D341Med (cell line): ENCODE results near the gene GPR176.
A peak's percentile ranks its signal among the peaks of the same experiment; 100 is the strongest.
"Not testable (repeated sequence)": the region's sequence is repeated elsewhere in the genome, so short reads cannot be mapped to it uniquely, and the experiment has no call there.

ENCODE experiments used
- DNase-seq: peaks from one replicate; pipeline ENCODE4 v3.0.0; 2012; ENCODE audit warnings: low spot score

The GPR176 gene

DNA sequence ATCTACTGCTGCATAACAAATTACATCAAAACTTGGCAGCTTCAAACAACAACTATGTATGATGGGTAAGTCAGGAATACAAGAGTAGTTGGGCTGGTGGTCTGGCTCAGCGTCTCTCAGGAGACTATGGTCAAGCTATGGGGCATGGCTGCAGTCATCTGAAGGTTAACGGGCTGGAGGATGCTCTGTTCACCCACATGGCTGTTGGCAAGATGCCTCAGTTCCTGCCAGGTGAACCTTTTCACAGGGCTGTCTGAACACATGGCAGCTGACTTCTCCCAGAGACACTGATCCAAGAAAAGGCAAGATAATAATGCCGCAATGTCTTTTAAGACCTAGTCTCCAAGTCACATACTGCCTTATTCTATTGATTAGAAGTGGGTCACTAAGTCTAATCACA, 63.7 kb downstream of the GPR176 start:
- no peak for DNase-seq

DNA sequence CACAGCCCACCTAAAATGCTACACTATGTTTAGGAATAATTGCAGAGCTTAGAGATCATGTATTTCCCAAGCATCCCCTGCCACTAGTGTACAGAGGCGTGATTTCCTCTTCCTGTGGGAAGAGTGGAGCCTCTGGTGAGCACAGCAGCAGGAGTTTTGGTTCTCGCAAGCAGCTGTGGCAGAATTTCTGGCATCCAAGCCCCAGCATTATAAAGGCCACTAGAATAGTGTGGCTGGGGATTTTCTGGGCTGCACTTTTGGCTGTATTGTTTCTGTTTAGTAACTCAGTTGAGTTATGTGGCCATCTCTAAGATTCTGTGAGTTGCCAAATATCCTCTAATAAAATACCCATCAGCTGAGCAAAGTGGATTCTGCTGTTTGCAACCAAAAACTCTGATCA, 64.7 kb downstream of the GPR176 start:
- DNase-seq: no peak

DNA sequence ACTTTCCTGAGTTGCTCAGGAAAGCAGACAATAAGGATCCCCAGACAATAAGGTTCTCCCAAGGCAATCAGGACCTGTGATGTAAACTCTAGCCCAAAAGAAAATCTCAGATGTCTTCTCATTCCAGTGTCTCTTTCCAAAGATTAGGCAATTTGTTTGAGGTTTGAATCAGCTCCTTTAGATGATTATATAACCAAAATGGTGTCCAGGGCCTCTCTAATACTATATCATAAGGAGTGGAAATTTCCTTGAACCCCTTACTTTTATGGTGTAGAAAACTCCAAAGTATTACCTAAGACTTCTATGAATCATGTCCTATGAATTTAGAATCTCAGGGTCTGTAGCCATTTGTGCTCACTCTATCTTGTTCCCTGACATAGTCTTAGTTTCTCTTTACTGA, 65.9 kb downstream of the GPR176 start:
- no peak for DNase-seq

DNA sequence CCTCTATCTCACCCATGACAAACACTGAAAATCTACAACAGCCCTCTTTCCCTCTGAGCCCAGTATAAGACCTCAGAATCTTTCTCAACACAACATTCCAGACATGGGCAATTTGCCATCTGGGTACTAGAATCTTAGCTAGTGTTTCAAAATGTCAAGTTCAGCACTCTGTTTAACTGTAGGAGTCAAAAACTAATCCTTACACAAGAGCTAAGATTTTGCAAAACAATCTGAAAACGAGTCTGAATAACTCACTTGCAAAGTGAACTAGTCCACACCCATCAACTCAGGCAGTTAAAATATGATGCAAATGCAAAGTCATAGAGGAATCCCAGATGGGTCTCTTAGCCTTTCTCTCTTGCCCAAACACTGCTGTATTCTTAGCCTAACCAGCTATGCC, 67.8 kb downstream of the GPR176 start:
- DNase-seq: no peak

DNA sequence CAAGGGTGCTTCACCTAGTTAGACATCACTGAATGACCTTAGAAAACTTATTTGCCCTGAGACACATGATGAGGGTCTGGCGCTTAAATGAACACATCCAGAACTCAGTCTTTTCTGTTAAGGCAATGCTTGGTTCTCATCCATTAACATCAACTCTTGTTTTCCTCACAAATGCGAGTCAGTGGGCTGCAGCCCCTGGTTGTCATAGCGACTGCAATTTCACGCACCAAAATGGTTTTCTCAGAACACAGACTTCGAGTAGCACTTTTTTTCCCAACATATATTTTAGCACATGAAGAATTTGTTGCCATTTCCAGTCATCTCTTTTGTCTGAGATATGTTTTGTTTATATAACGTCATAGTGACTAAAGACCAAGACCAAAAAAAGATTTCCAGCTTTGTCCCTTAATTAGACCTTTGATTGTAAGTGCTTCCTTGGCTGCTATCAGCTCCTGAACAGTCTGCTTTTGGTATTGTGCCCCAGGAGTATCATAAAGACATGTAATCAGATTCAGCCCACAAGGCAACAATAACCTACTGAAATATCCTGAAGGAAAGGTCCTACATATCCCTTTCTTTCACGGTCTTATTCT, 68.5 kb downstream of the GPR176 start:
- DNase-seq: no peak

DNA sequence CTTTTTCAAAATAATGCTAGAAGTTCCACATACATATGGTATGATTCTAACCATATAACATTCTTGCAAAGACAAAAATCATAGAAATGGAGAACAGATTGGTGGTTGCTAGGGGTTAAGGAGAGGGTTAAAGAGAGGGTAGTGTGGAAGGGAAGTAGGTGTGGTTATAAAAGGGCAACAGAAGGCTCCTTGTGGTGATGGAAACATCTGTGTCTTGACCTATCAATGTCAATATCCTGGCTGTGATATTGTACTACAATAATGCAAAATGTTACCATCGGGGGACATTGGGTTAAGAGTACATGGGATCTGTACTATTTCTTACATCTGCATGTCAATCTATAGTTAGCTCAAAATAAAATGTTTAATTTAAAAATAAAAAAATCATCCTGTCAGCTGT, 69.6 kb downstream of the GPR176 start:
- DNase-seq: no peak

DNA sequence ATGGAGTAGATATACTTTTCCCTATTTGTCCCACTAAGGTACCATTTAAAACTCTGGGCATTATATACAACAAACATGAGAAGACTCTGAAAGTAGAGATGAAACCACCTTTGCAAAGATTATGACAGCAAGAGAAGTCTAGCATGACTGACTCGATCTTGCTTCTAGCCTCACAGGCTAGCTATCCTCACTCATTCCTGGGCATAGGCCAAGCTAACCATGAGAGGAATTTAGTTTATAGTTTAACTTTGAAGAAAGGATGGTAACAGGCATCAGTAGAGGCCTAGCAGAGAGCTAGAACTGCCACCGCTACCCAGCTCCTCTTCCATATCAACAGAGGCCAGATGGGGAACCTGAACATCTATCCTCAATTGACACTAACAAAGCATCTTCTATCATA, 74.0 kb downstream of the GPR176 start:
- no peak for DNase-seq

DNA sequence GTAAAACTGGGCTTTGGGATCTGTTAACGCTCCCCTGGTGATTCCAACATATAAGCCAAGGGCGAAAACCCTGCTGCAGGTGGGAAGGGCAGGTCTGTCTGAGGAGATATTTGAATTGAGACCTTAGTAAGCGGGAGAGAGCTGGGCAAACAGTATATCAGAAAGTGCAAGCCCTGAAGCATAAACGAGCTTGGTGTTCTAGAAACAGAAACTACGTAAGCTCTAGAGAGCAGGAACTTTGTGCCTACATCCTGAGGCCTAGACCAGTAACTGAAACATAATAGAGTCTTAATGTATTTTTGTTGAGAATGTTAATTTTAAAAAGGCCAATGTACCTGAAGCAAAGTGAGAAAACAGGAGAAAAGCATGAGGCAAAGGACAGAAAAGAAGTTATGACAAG, 74.5 kb downstream of the GPR176 start:
- DNase-seq: no peak

DNA sequence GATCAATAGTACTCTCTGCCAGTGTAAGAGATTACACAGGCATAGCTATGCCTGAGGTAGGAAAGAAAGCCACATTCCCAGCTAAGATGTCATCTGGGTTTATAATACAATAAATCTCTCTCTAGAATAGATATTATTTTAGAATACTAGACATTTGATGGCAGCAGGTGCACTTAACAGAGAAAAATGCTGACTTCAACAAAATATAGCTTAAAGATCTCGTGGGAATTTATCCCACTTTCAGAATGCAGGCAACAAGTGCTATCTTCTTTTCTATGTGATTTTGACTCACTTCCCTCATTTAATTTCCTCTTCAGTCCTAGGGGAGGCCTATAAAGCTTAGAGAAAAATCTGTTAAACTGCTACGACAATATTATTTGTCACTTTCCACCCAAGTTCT, 76.5 kb downstream of the GPR176 start:
- DNase-seq: no peak

DNA sequence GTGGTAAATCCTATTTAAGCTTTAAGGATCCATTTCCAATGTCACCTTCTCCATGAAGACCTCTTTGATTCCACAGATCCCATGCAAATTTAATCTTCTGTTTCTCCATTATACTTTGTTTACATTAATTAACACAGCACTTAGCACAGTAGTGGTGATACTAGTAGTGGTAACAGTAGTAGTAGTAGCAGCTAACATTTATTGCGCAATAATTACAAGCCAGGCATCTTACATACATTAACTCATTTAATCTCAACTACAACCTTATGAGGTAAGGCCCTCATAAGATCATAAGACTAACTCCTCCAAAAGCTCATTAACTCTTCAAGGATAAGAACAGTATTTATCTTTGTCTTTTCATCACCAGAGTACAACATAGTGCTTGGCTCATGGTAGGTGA, 82.6 kb downstream of the GPR176 start:
- DNase-seq: no peak

DNA sequence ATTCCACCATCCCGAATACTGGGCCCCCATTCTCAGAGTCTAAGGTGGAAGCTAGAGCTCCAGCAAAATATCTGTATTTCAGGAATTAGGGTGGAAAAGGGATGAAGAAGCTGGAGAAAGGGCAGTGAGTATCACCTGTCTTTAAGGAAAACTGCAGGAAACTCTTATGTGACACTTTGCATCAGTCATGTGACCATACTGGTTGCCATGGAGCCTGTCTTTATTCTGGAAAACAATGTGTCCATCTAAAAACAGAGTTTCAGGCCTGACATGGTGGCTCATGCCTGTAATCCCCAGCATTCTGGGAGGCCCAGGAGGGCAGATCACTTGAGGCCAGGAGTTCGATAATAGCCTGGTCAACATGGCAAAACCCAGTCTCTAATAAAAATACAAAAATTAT, 84.5 kb downstream of the GPR176 start:
- no peak for DNase-seq

DNA sequence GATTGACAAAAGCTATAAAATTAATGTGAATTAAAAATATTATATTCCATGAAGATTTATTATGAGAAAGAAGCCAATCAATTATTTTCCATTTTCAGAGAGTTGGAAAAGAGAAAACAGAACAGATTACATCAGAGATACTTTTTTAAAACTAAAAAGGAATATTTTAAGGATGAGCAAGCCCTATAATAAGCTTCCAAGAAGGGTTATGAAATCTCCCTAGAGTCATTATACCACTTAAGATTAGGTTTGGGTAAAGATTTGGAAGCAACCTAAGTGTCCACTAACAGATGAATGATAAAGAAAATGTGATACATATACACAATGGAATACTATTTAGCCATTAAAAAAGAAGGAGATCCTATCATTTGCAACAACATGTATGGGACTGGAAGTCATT, 85.8 kb downstream of the GPR176 start:
- DNase-seq: no peak

DNA sequence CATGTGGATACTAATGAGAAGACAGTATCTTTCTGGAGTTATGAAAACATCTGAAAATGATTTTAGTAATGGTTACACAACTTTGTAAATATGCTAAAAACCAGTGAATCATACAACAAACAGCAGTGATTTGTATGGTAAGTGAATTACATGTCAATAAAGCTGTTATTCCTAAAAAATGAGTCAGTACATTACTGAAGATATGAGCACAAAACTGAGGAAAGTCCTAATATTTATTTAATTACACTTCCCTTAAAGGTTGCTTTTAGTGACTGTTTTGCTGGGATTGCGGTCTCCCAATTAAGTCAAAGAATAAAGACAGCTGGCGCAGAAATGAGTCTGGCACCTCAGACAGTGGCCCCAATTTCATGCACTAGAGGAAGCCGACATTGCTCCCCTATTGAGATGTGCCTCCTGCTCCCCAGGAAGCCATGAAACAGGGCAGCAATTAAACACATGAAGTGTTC, 86.5 kb downstream of the GPR176 start:
- DNase-seq: no peak

DNA sequence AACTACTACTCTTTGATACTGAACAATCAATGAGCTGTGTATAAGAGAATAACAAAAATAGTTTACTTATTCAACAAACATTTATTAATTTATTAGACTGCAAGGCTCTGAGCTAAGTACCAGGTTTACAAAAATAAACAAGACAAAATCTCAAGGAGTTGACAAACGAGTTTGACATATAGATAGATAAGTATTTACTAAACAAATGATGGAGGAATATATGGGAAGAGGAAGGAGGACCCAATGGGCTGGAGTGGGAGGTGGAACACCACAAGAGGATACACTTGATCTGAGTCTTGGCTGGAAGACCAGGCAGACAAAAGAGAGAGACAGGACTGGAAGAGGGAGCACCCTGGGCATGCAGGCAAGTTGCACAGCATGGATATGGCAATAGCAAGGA, 89.9 kb downstream of the GPR176 start:
- DNase-seq: no peak

DNA sequence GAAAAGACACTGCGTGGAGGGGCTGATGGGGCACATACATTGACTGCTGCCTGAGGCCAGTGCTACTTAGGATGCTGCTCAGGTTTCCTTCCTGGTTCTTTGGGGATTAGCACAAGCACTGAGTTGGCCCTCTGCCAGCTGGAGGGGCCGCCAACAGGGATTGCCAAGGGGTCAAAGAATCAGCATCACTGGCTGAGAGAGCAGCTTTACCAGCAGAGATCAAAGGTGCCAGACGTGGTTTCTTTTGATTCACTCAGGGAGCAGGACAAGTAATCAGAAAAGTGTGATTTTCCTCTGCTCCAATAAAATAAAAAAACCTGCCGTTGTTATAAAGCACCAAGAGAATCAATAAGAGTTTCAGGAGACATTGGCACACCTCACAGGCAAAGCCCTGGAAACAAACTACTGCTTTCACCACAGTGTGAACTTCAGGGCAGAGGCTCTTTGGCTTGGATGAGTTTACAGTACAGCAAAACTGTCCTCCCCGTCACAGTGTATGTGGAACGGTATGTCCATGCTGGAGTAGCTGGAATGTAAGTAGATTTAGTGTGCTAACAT, 91.6 kb downstream of the GPR176 start:
- DNase-seq: peak; percentile 45

DNA sequence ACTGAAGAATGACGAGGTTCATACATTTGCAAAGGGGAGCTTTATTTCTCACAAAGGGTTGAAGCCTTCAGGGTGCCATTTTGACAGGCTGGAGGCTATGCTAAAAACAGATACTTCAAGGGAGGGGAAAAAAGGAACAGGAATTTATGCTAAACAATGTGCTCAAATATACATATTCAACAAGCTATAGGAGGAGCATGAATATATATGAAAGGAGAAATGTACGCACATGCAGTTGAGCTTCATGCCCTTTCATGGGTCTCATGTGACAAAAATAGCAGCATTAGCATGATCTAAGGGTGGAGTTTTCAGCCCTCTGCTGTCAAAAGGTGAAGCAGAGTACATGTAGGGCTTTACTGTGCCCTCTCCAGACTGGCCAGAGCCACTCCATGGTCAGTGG, 93.1 kb downstream of the GPR176 start:
- DNase-seq: no peak

DNA sequence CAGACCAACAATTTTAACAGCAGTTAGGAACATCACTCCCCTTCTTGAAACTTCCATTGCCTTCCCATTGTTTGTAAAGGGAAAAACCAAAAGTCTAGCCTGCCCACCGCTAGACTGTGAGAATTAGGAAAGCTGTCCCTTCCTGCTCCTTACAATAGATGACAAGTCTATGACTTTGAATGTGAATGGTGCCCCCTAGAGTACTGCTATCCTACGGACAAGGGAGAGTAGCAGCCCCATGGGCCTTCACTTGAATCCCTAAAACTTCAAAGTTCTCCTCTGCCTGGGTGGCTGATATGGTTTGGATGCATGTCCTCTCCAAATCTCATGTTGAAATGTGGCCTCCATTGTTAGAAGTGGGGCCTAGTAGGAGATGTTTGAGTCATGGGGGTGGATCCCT, 96.4 kb downstream of the GPR176 start:
- no peak for DNase-seq

DNA sequence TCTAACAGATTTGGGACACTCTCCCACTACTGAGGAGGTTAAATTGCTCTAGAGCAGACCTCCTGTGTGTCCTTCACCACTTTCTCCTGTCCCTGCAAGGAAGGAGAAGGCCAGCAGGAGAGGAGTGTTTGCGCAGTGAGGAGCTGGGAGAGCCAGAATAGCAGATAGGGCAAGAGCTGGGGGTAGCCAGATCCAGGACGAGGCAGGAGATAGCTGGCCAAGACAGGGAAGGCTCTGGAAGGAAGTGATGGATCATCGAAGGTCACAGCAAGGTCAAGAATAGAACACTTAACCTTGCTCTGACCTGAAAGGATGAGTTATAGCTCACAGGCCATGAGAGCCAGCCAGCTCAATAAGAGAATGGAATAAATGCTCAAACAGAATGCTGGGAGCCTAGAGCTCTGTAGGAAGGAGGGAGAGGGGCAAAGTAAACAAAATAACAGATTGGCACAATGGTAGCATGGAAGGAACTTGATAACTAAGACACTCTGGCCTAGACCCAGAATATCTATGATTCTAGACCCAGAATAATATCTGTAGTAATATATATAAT, 99.9 kb downstream of the GPR176 start:
- DNase-seq: no peak

DNA sequence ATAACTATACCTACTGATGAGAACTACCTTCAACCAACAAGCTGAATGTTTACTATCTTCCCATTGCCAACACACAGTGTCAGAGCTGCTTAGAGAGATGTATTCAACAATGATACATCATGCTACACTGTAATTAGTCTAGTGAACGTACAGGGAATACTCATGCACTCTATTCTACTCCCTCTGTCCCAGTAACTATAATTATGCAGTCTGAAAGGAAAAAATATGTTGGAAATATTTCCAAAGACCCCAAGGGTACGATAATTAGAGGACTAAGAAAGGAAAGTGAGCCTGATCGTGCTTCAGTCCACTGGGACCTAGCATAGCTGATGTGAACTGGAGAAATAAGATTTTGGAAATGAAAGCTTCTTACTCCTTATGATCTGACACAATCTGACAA, 100.5 kb downstream of the GPR176 start:
- no peak for DNase-seq

DNA sequence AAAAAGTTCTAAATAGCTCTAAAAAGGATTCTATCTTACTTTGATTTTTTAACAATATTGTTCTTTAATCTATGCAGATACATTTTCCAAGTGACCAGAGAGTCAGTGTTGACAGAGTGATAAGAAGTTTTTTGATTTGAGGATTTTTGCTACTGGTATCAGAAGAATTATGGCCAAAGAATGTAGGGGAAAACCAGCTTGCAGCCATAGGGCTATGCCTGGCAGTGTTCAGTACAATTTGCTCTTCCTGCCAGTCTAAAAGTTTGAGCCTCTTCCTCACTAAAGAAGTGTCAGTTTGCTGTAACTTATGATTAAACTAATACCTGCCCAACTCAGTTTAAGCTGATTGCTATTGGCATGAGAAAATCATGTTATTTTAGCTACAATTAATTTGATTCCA, 102.2 kb downstream of the GPR176 start:
- no peak for DNase-seq

DNA sequence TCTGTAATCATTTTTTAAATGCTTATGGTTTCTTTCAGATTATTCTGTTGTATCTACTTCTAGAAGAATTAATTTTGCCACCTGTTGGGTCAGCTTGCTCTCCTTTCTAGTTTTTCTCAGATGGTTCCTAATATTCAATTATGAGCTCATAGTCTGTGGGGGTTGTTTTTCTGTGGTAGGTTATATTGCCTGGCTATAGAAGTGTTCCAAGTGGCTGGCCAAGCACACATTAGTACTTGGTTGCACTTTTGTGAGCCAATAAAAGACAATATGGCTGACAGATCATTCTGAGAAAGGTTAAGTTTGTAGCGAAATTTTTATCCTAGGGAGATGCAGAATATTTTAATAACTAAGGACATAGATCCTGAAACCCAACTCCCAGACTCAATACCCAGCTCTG, 105.6 kb downstream of the GPR176 start:
- DNase-seq: no peak

DNA sequence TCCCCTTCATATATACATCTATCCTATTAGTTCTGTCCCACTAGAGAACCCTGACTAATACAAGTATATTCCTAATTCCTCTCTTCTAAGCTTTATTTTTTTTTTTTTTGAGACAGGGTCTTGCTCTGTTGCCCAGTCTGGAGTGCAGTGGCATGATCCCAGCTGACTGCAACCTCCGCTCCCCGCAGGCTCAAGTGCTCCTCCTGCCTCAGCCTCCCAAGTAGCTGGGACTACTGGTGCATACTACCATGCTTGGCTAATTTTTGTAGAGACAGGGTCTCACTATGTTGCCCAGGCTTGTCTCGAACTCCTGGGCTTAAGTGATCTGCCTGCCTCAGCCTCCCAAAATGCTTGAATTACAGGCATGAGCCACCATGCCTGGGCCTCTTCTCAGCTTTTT, 107.4 kb downstream of the GPR176 start:
- DNase-seq: not testable (repeated sequence)

DNA sequence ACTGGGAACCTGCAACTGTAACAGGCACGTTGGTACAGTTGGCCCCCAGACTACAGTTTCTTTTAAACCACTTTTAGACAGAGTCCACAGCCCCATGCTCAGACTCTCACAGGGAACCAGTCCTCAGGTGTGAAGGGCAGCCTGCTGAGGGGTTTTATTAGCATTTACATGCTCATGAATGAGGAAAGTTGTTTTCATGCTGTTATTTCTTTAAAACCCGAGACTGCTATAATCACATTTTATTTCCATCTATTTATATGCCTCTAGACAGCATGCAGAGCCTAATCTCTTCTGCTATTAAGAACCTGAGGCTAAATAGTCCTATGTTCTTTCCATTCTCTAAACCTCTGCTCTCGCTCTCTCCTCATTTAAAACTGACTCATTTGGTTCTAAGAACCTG, 111.2 kb downstream of the GPR176 start:
- no peak for DNase-seq

DNA sequence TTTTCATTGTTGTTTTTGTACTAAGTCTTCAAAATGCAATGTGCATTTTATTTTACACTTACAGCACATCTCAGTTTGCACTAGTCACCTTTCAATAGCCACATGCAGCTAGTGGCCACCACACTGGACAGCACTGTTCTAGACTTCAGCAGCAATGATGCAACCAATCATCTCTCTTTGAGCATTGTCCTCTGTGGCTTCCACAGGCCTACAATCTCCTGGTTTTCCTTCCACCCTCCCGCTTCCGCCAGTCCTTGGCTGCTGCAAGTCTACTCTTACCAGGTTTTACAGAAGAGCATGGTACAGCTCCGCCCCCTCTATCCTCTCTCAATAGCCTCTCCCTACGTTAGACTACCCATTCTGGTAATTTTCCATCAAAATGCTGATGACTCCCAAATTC, 112.3 kb downstream of the GPR176 start:
- DNase-seq: no peak
